Muscle layer of colon (tissue), 2 donors: ENCODE results near the gene QSER1.
"Not testable (repeated sequence)": the region's sequence is repeated elsewhere in the genome, so short reads cannot be mapped to it uniquely, and the experiment has no call there.

Source experiments
- H3K27ac ChIP-seq: one replicate; pipeline ENCODE4 v1.7.0; 2013; ENCODE audit warnings: low read depth, mild to moderate bottlenecking, low read length, moderate library complexity
- H3K27me3 ChIP-seq, 2 donors: one replicate each; pipeline ENCODE4 v1.7.0; 2013; ENCODE audit warnings: low read length in 2 of 2, mild to moderate bottlenecking in 2 of 2; ENCODE audit not compliant: insufficient read depth in 2 of 2, control insufficient read depth in 1 of 2
- H3K36me3 ChIP-seq: one replicate; pipeline ENCODE4 v1.7.0; 2013; ENCODE audit warnings: mild to moderate bottlenecking, low read length; ENCODE audit not compliant: insufficient read depth
- H3K4me1 ChIP-seq: one replicate; pipeline ENCODE4 v1.7.0; 2013; ENCODE audit warnings: mild to moderate bottlenecking, low read length; ENCODE audit not compliant: insufficient read depth
- H3K4me3 ChIP-seq, 2 donors: one replicate each; pipeline ENCODE4 v1.7.0; 2013; ENCODE audit warnings: low read length in 2 of 2, low read depth in 1 of 2, mild to moderate bottlenecking in 1 of 2, moderate library complexity in 1 of 2
- H3K9ac ChIP-seq: one replicate; pipeline ENCODE4 v1.7.0; 2013; ENCODE audit warnings: low read length
- H3K9me3 ChIP-seq: one replicate; pipeline ENCODE4 v1.7.0; 2013; ENCODE audit warnings: mild to moderate bottlenecking, low read length
- donor health status: abdominal sarcoma.
- donor health status: Adenocarcinoma of cecum.

The QSER1 gene

DNA sequence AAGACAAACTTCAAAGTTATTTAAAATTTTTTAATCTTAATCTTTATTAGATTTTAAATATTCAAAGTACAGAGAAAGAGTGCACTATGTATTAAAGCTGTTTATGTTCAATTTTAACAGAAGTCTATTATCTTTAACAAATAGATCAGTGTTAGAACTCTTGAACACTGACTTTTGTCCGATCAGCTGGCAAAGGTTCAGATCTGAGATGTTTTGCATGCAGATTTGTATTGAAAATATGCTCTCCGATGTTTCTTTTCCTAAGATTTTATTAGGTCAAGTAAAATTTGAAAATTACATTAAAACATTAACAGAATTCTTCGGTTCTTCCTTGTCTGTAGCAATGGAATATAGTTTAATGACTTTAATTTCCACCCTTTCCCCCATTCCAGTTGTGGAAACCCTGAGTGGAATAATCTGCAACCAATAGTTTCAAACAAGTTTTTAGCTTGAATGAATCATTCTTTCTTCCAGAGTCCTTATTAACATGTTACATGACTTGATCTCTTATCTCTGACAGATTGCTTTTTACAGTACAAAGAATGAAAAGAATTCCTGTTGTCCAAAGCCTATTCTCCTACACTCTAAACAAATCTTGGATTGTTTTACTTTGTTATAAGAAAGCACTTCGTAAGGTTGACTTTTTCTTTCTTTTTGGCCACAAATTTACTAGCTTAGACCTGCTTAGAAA is 135.4 kb downstream of the QSER1 start:
- Histone ChIP-seq H3K9me3 (no peaks in the 10 kb centered on the region), H3K4me1 (no peaks in the 10 kb centered on the region), H3K27me3 (no peaks in the 10 kb centered on the region), H3K36me3 (no peaks in the 10 kb centered on the region), H3K9ac (no peak overlapping the region), H3K27ac (no peak overlapping the region), H3K4me3 (no peak overlapping the region)

GRCh38 chr11:33028537-33028914 is 135.9 kb downstream of the QSER1 start:
- no peaks in the 10 kb centered on the region for H3K4me1 ChIP-seq
- H3K27ac ChIP-seq, result no peak overlapping the region
- no peak overlapping the region for H3K9ac ChIP-seq
- H3K27me3 ChIP-seq, result no peaks in the 10 kb centered on the region
- no peak overlapping the region for H3K4me3 ChIP-seq
- H3K9me3 ChIP-seq, result no peaks in the 10 kb centered on the region
- H3K36me3 ChIP-seq, result no peaks in the 10 kb centered on the region

DNA sequence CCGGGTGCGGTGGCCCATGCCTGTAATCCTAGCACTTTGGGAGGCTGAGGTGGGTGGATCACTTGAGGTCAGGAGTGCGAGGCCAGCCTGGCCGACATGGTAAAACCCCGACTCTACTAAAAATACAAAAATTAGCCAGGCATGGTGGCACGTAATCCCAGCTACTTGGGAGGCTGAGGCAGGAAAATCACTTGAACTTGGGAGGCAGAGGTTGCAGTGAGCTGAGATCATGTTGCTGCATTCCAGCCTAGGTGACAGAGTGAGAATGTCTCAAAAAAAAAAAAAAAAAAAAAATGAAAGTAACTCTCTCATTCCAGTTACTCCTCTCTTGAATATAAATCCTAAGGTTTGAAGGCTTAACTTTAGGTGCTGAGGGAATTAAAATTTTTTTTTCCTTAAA is 136.6 kb downstream of the QSER1 start:
- not testable (repeated sequence) for H3K9ac ChIP-seq, H3K27ac ChIP-seq, H3K9me3 ChIP-seq, H3K27me3 ChIP-seq, H3K4me3 ChIP-seq, H3K36me3 ChIP-seq, H3K4me1 ChIP-seq
